ENCODE results near the gene TMEM259. TPM values are rescaled to one million over a fixed set of nuclear protein-coding genes. Genes with fewer than 3 reads are reported as not detected.

TMEM259 gene
- total RNA-seq, 1 donor from 2014 or later, result 31.7 TPM

DNA sequence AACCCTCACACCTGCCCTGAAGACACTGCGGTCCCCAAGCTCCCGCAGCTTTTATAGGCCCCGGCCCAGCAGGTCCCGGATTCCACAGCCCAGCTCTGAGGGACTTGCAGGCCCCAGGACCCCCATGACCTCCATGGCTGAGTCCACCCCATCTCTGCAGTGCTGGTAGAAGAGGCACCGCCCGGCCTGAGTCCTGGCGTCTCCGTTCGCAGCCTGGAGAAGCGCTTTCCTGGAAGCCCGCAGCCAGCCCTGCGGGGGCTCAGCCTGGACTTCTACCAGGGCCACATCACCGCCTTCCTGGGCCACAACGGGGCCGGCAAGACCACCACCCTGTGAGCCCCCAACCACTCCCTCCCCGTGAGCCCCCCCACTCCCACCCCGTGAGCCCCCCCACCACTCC lies 28.2 kb upstream of the TMEM259 start:
- Histone ChIP-seq H2AFZ (replicated peaks) (no peak overlapping the region), H3K9me3 (ENCODE audit: low read depth) (no peaks in the 10 kb centered on the region), H3K79me2 (ENCODE audit: low read depth) (no peaks in the 10 kb centered on the region), H4K20me1 (ENCODE audit: low read depth) (no peaks in the 10 kb centered on the region), H3K27ac (no peak overlapping the region), H3K4me1 (no peaks in the 10 kb centered on the region), H3F3A (ENCODE audit: low read depth) (peaks cover 8% of the 10 kb centered on the region), H3K36me3 (no peaks in the 10 kb centered on the region), H3K27me3 (no peaks in the 10 kb centered on the region), H3K4me3 (no peak overlapping the region), H3K4me2 (no peak overlapping the region), H3K9ac (no peak overlapping the region)
- no peak overlapping the region for H3K27ac Mint-ChIP-seq
- no peaks in the 10 kb centered on the region for H3K36me3 Mint-ChIP-seq
- TF ChIP-seq, protein P1, sequence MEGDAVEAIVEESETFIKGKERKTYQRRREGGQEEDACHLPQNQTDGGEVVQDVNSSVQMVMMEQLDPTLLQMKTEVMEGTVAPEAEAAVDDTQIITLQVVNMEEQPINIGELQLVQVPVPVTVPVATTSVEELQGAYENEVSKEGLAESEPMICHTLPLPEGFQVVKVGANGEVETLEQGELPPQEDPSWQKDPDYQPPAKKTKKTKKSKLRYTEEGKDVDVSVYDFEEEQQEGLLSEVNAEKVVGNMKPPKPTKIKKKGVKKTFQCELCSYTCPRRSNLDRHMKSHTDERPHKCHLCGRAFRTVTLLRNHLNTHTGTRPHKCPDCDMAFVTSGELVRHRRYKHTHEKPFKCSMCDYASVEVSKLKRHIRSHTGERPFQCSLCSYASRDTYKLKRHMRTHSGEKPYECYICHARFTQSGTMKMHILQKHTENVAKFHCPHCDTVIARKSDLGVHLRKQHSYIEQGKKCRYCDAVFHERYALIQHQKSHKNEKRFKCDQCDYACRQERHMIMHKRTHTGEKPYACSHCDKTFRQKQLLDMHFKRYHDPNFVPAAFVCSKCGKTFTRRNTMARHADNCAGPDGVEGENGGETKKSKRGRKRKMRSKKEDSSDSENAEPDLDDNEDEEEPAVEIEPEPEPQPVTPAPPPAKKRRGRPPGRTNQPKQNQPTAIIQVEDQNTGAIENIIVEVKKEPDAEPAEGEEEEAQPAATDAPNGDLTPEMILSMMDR (IDR thresholded peaks at IDR 0.05), result no peak
- TF ChIP-seq EZH2 (IDR thresholded peaks at IDR 0.05) (no peak), EZH2phosphoT487 (IDR thresholded peaks at IDR 0.05) (no peak)
- peaks cover 14% of the 10 kb centered on the region for H3K27me3 Mint-ChIP-seq (ENCODE audit: insufficient read depth, low read depth)
- peaks cover 12% of the 10 kb centered on the region for H3K4me1 Mint-ChIP-seq
- H3K4me3 Mint-ChIP-seq, result no peak overlapping the region
- no peak for DNase-seq (ENCODE audit: low spot score)
- H3K9me3 Mint-ChIP-seq, result no peaks in the 10 kb centered on the region

GRCh38 chr19:1047696-1048147 lies 26.8 kb upstream of the TMEM259 start:
- H3K4me3 ChIP-seq, result no peak overlapping the region
- peaks cover 8% of the 10 kb centered on the region for H3K27me3 Mint-ChIP-seq (ENCODE audit: insufficient read depth, low read depth)
- H2AFZ ChIP-seq (replicated peaks), result no peak overlapping the region
- H3K9me3 ChIP-seq (ENCODE audit: low read depth), result no peaks in the 10 kb centered on the region
- H3K27me3 ChIP-seq, result no peaks in the 10 kb centered on the region
- peaks cover 8% of the 10 kb centered on the region for H3F3A ChIP-seq (ENCODE audit: low read depth)
- H3K4me3 Mint-ChIP-seq, result no peak overlapping the region
- H3K27ac ChIP-seq, result no peak overlapping the region
- H3K36me3 ChIP-seq, result no peaks in the 10 kb centered on the region
- no peak for TF ChIP-seq EZH2 (IDR thresholded peaks at IDR 0.05)
- TF ChIP-seq EZH2phosphoT487 (IDR thresholded peaks at IDR 0.05), result no peak
- TF ChIP-seq, protein P1 (IDR thresholded peaks at IDR 0.05), result no peak
- H3K4me2 ChIP-seq, result no peak overlapping the region
- H3K79me2 ChIP-seq (ENCODE audit: low read depth), result no peaks in the 10 kb centered on the region
- DNase-seq (ENCODE audit: low spot score), result no peak
- no peak overlapping the region for H3K27ac Mint-ChIP-seq
- H3K4me1 Mint-ChIP-seq, result peaks cover 8% of the 10 kb centered on the region
- H4K20me1 ChIP-seq (ENCODE audit: low read depth), result no peaks in the 10 kb centered on the region
- H3K4me1 ChIP-seq, result no peaks in the 10 kb centered on the region
- H3K36me3 Mint-ChIP-seq, result no peaks in the 10 kb centered on the region
- H3K9me3 Mint-ChIP-seq, result no peaks in the 10 kb centered on the region
- no peak overlapping the region for H3K9ac ChIP-seq

- Histone ChIP-seq H3K4me3 (no peak overlapping the region), H3K4me2 (no peak overlapping the region), H3K27me3 (no peaks in the 10 kb centered on the region), H3F3A (ENCODE audit: low read depth) (peaks cover 8% of the 10 kb centered on the region), H3K9me3 (ENCODE audit: low read depth) (no peaks in the 10 kb centered on the region), H3K36me3 (no peaks in the 10 kb centered on the region), H3K4me1 (no peaks in the 10 kb centered on the region), H3K27ac (no peak overlapping the region), H2AFZ (replicated peaks) (no peak overlapping the region), H3K79me2 (ENCODE audit: low read depth) (no peaks in the 10 kb centered on the region), H3K9ac (no peak overlapping the region), H4K20me1 (ENCODE audit: low read depth) (peaks cover 3% of the 10 kb centered on the region)
- no peaks in the 10 kb centered on the region for H3K36me3 Mint-ChIP-seq
- no peak overlapping the region for H3K27ac Mint-ChIP-seq
- H3K9me3 Mint-ChIP-seq, result no peaks in the 10 kb centered on the region
- DNase-seq (ENCODE audit: low spot score), result no peak
- no peak overlapping the region for H3K4me3 Mint-ChIP-seq
- H3K27me3 Mint-ChIP-seq (ENCODE audit: insufficient read depth, low read depth), result peaks cover 7% of the 10 kb centered on the region
- H3K4me1 Mint-ChIP-seq, result peaks cover 10% of the 10 kb centered on the region
- no peak for TF ChIP-seq EZH2phosphoT487 (IDR thresholded peaks at IDR 0.05)
- TF ChIP-seq EZH2 (IDR thresholded peaks at IDR 0.05), result no peak
- TF ChIP-seq, protein P1 (IDR thresholded peaks at IDR 0.05), result no peak
Measured at GRCh38 chr19:1046836-1047695, 26.1 kb upstream of the TMEM259 start.

Data from neural progenitor cell (in vitro differentiated cells).